Right ventricle myocardium superior (tissue), 1 donor: ENCODE data around the gene CUL4B. TPM values are rescaled to one million over a fixed set of nuclear protein-coding genes. Genes with fewer than 3 reads are reported as not detected.

Experiments
- total RNA-seq: library from RNA; stranded (reverse); fragmentation: NEBNext Ultra II Directional; extraction: Animal tissue kit (Norgen Biotek cat#: 25700); gene quantifications from one replicate; pipeline ENCODE4 v1.2.1, GENCODE V29; 2021
- donor health status: DM: no; HTN: yes; CAD: no; lungs with severe emphysema.

CUL4B gene
- total RNA-seq, 1 donor from 2014 or later = 17.9 TPM

Other genes with a start within 250 kb of the CUL4B start
- gene TMEM255A, start 249.5 kb downstream of the CUL4B start, total RNA-seq = 1.1 TPM
- not detected for gene ATP1B4, start 198.9 kb downstream of the CUL4B start, total RNA-seq
- 49.2 TPM for gene LAMP2, start 91.7 kb downstream of the CUL4B start, total RNA-seq
- 30.3 TPM for gene MCTS1, start 43.1 kb upstream of the CUL4B start, total RNA-seq
- gene C1GALT1C1, start 69.1 kb upstream of the CUL4B start, total RNA-seq = 17.1 TPM